IMR-90 (cell line): ENCODE data around the gene XIRP1. TPM values are rescaled to one million over a fixed set of nuclear protein-coding genes. Genes with fewer than 3 reads are reported as not detected.

ENCODE experiments used
- ATAC-seq: fragments of 200-7000 bp; cut with Tn5 transposase; 2 replicates; pipeline ENCODE4 v1.9.1; 2020; ENCODE audit warnings: low read depth, mild to moderate bottlenecking, moderate library complexity
- BruUV-seq: library from RNA; stranded (reverse); fragments of 400-500 nt; replicated peaks from 2 replicates; lab custom pipeline; 2021; lab: Mats Ljungman, UMichigan
- CTCF ChIA-PET: fragments of 300-600 bp; formaldehyde crosslinking; extraction: SDS; loops from one replicate; lab custom pipeline; 2021; ENCODE audit warnings: antibody characterized with exemption; lab: Yijun Ruan, JAX
- POLR2A ChIA-PET: fragments of 300-600 bp; sonication (Branson Sonifier 250); formaldehyde crosslinking; loops from one replicate; lab custom pipeline; 2022; ENCODE audit warnings: antibody characterized with exemption; ENCODE audit not compliant: unreplicated experiment; lab: Charles Lee
- DNase-seq: peaks from one replicate; pipeline ENCODE4 v3.0.0; 2013
- H2AFZ ChIP-seq: replicated peaks from 2 replicates; pipeline ENCODE3; 2013; ENCODE audit warnings: low read length, mild to moderate bottlenecking; ENCODE audit not compliant: poor library complexity
- H2AK5ac ChIP-seq: 2 replicates; pipeline ENCODE4 v1.6.1; 2013; ENCODE audit warnings: low read depth, low read length, inconsistent platforms
- H2AK9ac ChIP-seq: replicated peaks from 2 replicates; pipeline ENCODE3; 2013; ENCODE audit warnings: mild to moderate bottlenecking, low read depth, low read length, moderate library complexity; ENCODE audit not compliant: poor library complexity
- H2BK120ac ChIP-seq: 2 replicates; pipeline ENCODE4 v1.6.1; 2013; ENCODE audit warnings: low read depth, low read length, inconsistent platforms
- H2BK15ac ChIP-seq: 3 replicates; pipeline ENCODE4 v1.6.1; 2013; ENCODE audit warnings: low read depth, low read length, inconsistent platforms
- H2BK20ac ChIP-seq: 2 replicates; pipeline ENCODE4 v1.6.1; 2013; ENCODE audit warnings: low read depth, mild to moderate bottlenecking, inconsistent platforms, low read length, moderate library complexity
- H2BK5ac ChIP-seq: 2 replicates; pipeline ENCODE4 v1.6.1; 2013; ENCODE audit warnings: mild to moderate bottlenecking, low read depth, low read length, inconsistent platforms; ENCODE audit not compliant: poor library complexity, severe bottlenecking
- H3K14ac ChIP-seq: replicated peaks from 2 replicates; pipeline ENCODE4 v1.6.1; 2013; ENCODE audit warnings: low read depth, low read length, inconsistent platforms
- H3K18ac ChIP-seq: 2 replicates; pipeline ENCODE4 v1.6.1; 2013; ENCODE audit warnings: low read depth, low read length, control low read depth
- H3K23ac ChIP-seq: 2 replicates; pipeline ENCODE4 v1.6.1; 2013; ENCODE audit warnings: low read depth, low read length, inconsistent platforms
- H3K27ac ChIP-seq: 2 replicates; pipeline ENCODE4 v1.5.1; 2013; ENCODE audit warnings: mild to moderate bottlenecking, control low read depth, low read length; ENCODE audit not compliant: insufficient read depth
- H3K27me3 ChIP-seq: 2 replicates; pipeline ENCODE4 v1.6.1; 2013; ENCODE audit warnings: low read length; ENCODE audit not compliant: control insufficient read depth, insufficient read depth
- H3K36me3 ChIP-seq: 2 replicates; pipeline ENCODE4 v1.6.1; 2013; ENCODE audit warnings: low read length, mixed read lengths; ENCODE audit not compliant: control insufficient read depth, insufficient read depth
- H3K4ac ChIP-seq: 2 replicates; pipeline ENCODE4 v1.6.1; 2013; ENCODE audit warnings: low read depth, low read length, inconsistent platforms
- H3K4me1 ChIP-seq: 2 replicates; pipeline ENCODE4 v1.6.1; 2013; ENCODE audit warnings: low read length, mixed read lengths; ENCODE audit not compliant: control insufficient read depth, insufficient read depth
- H3K4me2 ChIP-seq: 2 replicates; pipeline ENCODE4 v1.6.1; 2013; ENCODE audit warnings: low read depth, mild to moderate bottlenecking, control low read depth, low read length, moderate library complexity
- H3K4me3 ChIP-seq: 2 replicates; pipeline ENCODE4 v1.5.1; 2013; ENCODE audit warnings: low read depth, mild to moderate bottlenecking, control low read depth, low read length, moderate library complexity; ENCODE audit not compliant: insufficient read depth
- H3K56ac ChIP-seq: 2 replicates; pipeline ENCODE4 v1.6.1; 2013; ENCODE audit warnings: low read length, inconsistent platforms; ENCODE audit not compliant: insufficient read depth; ENCODE audit errors: extremely low read depth
- H3K79me1 ChIP-seq, 2 experiments: 2 replicates each; pipeline ENCODE4 v1.6.1; 2013; ENCODE audit warnings: low read length in 2 of 2, inconsistent platforms in 1 of 2, low read depth in 1 of 2
- H3K9ac ChIP-seq: 2 replicates; pipeline ENCODE4 v1.6.1; 2013; ENCODE audit warnings: low read depth, low read length, control low read depth
- H3K9me1 ChIP-seq: 2 replicates; pipeline ENCODE4 v1.6.1; 2013; ENCODE audit warnings: low read length, inconsistent platforms; ENCODE audit not compliant: insufficient read depth
- H3K9me3 ChIP-seq: 2 replicates; pipeline ENCODE4 v1.6.1; 2013; ENCODE audit warnings: low read length; ENCODE audit not compliant: control insufficient read depth, insufficient read depth
- H4K20me1 ChIP-seq: 2 replicates; pipeline ENCODE4 v1.6.1; 2013; ENCODE audit warnings: low read length, inconsistent platforms; ENCODE audit not compliant: insufficient read depth
- H4K5ac ChIP-seq: 2 replicates; pipeline ENCODE4 v1.6.1; 2013; ENCODE audit warnings: mild to moderate bottlenecking, low read depth, low read length, control low read depth
- H4K8ac ChIP-seq, 2 experiments: 2 replicates each; pipeline ENCODE4 v1.6.1; 2013; ENCODE audit warnings: low read depth in 2 of 2, low read length in 2 of 2, control low read depth in 1 of 2, inconsistent platforms in 1 of 2
- H4K91ac ChIP-seq: 2 replicates; pipeline ENCODE4 v1.6.1; 2013; ENCODE audit warnings: low read depth, low read length, inconsistent platforms; ENCODE audit not compliant: insufficient read depth
- BHLHE40 ChIP-seq: fragments of 150-350 bp; IDR thresholded peaks from 2 replicates; pipeline ENCODE4 v1.6.1; 2016; ENCODE audit warnings: mild to moderate bottlenecking, low read depth, low read length
- CHD1 ChIP-seq: IDR thresholded peaks from 2 replicates; pipeline ENCODE4 v1.6.1; 2012; ENCODE audit warnings: low read depth, low read length, improper control_type of control experiment
- CTCF ChIP-seq: conservative IDR thresholded peaks from 2 replicates; pipeline ENCODE4 v1.5.1; 2012; ENCODE audit warnings: mild to moderate bottlenecking, low read depth, low read length, improper control_type of control experiment
- RAD21 ChIP-seq: IDR thresholded peaks from 2 replicates; pipeline ENCODE4 v1.6.1; 2012; ENCODE audit warnings: low read length, improper control_type of control experiment
- SMC3 ChIP-seq: fragments of 150-350 bp; IDR thresholded peaks from 2 replicates; pipeline ENCODE4 v1.6.1; 2016; ENCODE audit warnings: low read depth, mild to moderate bottlenecking, antibody characterized with exemption, low read length, moderate library complexity
- WGBS, 2 experiments: methylation state at CpG; one replicate each; pipeline versions ENCODE4 v1.1.5 to v1.1.7; 2013; ENCODE audit warnings: missing lambda C conversion rate in 2 of 2; ENCODE audit not compliant: insufficient read length in 1 of 2; ENCODE audit errors: extremely low coverage in 2 of 2; 5-methylcytosine and 5-hydroxymethylcytosine counted together
- dilution Hi-C: fragments of 300-500 bp; cut with HindIII; formaldehyde crosslinking; loops from one replicate; pipeline ENCODE4 v1.14.3; 2018; ENCODE audit warnings: low sequenced_read_pairs; ENCODE audit not compliant: unreplicated experiment
- in situ Hi-C: fragments of 300-500 bp; cut with MboI; formaldehyde crosslinking; loops from 3 replicates; pipeline ENCODE4 v1.14.3; 2019; ENCODE audit warnings: low sequenced_read_pairs, inconsistent platforms, mixed read lengths
- intact Hi-C: fragments of 100-400 bp; cut with micrococcal nuclease; formaldehyde crosslinking; loops from 2 replicates; pipeline ENCODE4 v1.10.0; 2022
- polyA plus RNA-seq, 3 experiments: library from polyadenylated mRNA; depleted of rRNA; stranded (reverse); fragments of >200 nt; gene quantifications; 2 replicates each; pipeline ENCODE4 v1.2.3, GENCODE V29; 2012; ENCODE audit warnings: low replicate concordance in 1 of 3
- total RNA-seq: library from RNA; depleted of rRNA; stranded (reverse); fragments of >200 nt; gene quantifications from 2 replicates; pipeline ENCODE4 v1.2.3, GENCODE V29; 2012

XIRP1 gene
- total and polyA plus RNA-seq, 2 of the 4 experiments (the other 2 are of a cell fraction) = under 0.01 to 0.07 TPM

GRCh38 chr3:39141171-39141995, 51.0 kb downstream of the XIRP1 start:
- no peak overlapping the region for H2BK20ac ChIP-seq
- no peak overlapping the region for H3K4me3 ChIP-seq
- no peak overlapping the region for H3K9ac ChIP-seq
- CTCF ChIA-PET = interaction anchor here (0.6 kb wide), 1 partner anchor 15 kb away, joined by 6 read pairs; no protein-coding TSS in a partner anchor
- H3K79me1 ChIP-seq = peaks cover 12 to 73% of the 10 kb centered on the region in 2 experiments
- POLR2A ChIA-PET = no interaction called here
- DNase-seq (peak; percentile 39), ATAC-seq (peak; percentile 33; the same call in 1 of the 2 replicates)
- H2AFZ ChIP-seq = no peak overlapping the region
- no peak overlapping the region for H3K56ac ChIP-seq
- BruUV-seq = no TSS peak
- no peak overlapping the region for H4K8ac ChIP-seq
- WGBS, 2 experiments = no CpG with 5 or more reads among the region's 4 CpGs
- no peaks in the 10 kb centered on the region for H3K9me3 ChIP-seq
- H2AK9ac ChIP-seq = no peak overlapping the region
- H3K4me1 ChIP-seq = peaks cover 28% of the 10 kb centered on the region
- no peak overlapping the region for H3K27ac ChIP-seq
- TF ChIP-seq CTCF (no peak), BHLHE40 (no peak), RAD21 (no peak), SMC3 (no peak), CHD1 (peak; percentile 61; the same call in 1 of the 2 replicates)
- peaks cover 29% of the 10 kb centered on the region for H3K9me1 ChIP-seq
- intact Hi-C loops (no loop called here), dilution Hi-C loops (no loop called here), in situ Hi-C loops (no loop called here)
- peaks cover 44% of the 10 kb centered on the region for H3K36me3 ChIP-seq
- H2AK5ac ChIP-seq = no peak overlapping the region
- no peak overlapping the region for H4K5ac ChIP-seq
- H3K18ac ChIP-seq = no peak overlapping the region
- H3K4ac ChIP-seq = no peak overlapping the region
- H3K4me2 ChIP-seq = no peak overlapping the region
- H2BK120ac ChIP-seq = no peak overlapping the region
- no peak overlapping the region for H3K14ac ChIP-seq
- H3K27me3 ChIP-seq = no peaks in the 10 kb centered on the region
- no peak overlapping the region for H3K23ac ChIP-seq
- peak overlapping the region; percentile 10 for H2BK5ac ChIP-seq
- no peak overlapping the region for H2BK15ac ChIP-seq
- peaks cover 82% of the 10 kb centered on the region for H4K20me1 ChIP-seq
- no peak overlapping the region for H4K91ac ChIP-seq
